LNCAP (cell line): ENCODE data around the gene OR10A5.

Experiments
- TF ChIP-seq, protein P1 (sequence below): fragments of 450-650 bp; IDR thresholded peaks from 2 replicates; pipeline ENCODE4 v1.5.1; 2017; ENCODE audit warnings: mild to moderate bottlenecking

The OR10A5 gene

DNA sequence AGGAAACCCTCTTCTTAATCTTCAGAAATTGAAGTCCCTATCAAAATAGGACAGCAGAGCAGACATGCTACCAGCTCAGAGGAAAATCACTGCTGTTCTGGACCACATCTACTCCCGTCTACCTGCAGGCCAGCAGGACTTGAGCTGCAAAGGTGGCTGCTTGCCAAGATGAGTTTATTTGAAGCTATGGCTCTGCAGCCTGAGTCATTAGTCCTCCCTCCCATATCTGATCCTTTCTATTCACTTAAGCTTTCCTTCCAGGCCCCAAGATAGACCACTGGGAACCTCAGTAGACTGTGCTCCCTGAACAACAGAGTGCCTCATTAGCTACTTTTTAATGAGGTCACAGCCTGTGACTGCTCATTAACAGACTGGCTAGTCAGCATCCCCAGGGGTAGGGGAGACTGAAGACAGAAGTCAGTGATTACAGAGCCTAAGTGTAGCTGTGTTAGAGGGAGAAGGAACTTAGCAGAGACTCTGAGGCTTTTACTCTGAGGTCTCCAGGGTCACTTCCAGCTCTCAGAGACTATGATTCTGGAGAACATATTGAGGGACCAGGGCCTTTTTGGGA is 10.6 kb downstream of the OR10A5 start:
- TF ChIP-seq, protein P1, sequence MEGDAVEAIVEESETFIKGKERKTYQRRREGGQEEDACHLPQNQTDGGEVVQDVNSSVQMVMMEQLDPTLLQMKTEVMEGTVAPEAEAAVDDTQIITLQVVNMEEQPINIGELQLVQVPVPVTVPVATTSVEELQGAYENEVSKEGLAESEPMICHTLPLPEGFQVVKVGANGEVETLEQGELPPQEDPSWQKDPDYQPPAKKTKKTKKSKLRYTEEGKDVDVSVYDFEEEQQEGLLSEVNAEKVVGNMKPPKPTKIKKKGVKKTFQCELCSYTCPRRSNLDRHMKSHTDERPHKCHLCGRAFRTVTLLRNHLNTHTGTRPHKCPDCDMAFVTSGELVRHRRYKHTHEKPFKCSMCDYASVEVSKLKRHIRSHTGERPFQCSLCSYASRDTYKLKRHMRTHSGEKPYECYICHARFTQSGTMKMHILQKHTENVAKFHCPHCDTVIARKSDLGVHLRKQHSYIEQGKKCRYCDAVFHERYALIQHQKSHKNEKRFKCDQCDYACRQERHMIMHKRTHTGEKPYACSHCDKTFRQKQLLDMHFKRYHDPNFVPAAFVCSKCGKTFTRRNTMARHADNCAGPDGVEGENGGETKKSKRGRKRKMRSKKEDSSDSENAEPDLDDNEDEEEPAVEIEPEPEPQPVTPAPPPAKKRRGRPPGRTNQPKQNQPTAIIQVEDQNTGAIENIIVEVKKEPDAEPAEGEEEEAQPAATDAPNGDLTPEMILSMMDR, result no peak

DNA sequence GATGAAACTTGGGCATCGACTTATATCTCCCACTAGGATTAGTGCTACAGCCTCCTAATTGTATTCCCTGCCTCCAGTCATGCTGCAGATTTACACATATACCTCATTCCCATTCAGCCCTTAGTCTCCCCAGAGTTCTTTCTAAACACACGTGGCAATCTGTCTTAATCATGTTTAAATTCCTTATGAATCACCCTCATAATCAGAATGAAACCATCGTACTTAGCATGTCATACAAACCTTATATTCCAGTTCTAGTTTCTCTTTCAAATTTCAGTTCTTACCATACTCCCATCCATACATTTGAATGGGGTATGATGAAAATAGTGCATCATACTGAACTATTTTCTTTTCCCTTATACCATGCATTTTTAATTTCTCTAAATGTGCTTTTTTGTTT is 11.4 kb downstream of the OR10A5 start:
- TF ChIP-seq, protein P1, result no peak

DNA sequence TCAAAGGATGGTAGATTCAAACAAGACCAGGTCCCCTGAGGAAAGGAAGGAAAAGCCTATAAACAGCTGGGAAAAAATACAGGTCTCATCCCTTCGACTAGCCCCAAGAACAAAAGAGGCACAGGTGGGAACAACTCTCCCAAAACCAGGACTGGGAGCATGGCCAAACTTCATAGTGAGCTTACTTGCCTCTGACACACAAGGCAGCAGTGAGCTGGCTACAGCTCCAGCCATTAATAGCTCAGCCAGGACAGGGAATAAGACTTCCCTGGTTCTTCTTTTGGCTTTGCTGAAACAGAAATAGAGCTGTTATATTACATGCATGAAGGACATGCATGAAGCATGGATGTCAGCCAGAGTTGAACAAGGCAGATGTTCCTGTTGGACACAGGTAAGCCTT is 17.5 kb downstream of the OR10A5 start, which contains the start of gene OR10A2:
Gene OR10A2, plus strand, starts transcription at position 97 of the 400 bp plus-strand sequence. CDS start 6,698 bp downstream, outside the sequence.
- TF ChIP-seq, protein P1, result no peak

DNA sequence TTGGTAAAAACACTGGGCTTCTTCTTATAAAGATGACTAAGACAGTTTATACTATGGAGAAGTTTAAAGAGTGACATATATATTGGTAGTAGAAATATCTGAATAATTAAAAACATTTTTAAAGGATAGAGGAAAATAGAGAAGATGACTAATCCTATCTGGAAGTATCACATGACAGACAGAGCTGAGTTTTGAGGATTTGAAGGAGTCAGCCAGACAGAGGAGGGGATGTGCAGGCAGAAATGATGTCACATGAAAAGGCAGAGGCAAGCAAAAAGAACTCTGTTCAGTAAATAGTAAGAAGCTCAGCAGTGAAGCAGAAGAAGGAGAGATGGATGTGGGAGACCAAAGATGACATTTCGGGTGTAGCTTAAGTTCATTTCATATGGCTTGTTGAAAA is 19.0 kb downstream of the OR10A5 start:
- TF ChIP-seq, protein P1, result no peak

DNA sequence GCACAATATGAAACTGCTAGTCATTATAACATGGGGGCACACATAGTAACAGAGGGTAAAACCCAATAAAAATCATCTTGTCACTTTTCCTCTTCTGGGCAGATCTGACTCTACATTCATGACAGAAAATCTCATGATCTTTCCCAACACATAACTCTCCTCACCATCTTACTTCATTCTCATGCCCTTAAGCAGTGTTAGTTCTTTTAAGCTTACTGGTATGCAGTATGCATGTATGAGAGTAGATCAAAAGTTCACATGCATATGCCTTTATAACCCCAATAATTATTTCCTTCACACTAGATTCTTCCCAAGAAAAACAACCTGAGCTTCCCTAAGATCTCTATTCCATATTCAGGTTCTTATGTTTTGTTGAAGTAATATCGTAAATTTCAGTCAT is 25.8 kb downstream of the OR10A5 start:
- TF ChIP-seq, protein P1, result no peak

DNA sequence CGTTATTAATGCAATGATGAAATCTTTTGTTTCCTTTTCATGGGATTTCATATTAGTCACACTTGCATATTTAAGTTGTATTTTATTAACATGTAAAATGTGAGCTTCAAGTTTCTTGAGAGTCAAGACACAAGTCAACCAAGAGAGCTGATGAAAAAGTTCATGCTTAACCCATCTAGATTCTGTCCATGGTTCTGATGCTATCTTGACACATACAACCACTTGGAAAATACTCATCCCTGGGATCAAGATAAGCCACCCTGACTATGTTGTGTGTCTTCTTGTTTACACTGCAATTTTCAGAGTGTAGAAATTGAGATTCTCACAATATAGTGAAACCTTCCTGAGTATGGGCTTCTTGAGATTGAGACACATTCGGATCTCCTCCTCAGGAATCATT is 30.3 kb downstream of the OR10A5 start:
- TF ChIP-seq, protein P1, result no peak

DNA sequence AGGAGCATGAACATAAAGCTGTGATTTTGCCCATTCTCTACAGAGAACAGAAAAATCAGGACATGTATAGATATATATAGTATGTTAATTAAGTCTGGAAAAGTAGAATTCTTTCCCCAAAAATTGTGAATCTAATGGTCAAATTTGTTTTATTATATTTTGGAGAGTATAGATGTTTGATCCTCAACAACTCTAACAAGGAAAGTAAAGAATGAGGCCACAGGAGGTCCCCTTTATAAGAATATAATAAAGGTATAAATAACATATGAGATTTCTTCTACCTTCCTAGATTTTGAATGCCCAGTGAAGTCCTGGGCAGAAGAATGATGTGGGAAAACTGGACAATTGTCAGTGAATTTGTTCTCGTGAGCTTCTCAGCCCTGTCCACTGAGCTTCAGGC is 30.8 kb downstream of the OR10A5 start, which contains the start of gene OR10A4:
Gene OR10A4, plus strand, starts transcription at position 301 of the 400 bp plus-strand sequence. Its CDS starts 23 bp downstream, at position 324.
- TF ChIP-seq, protein P1, result no peak

DNA sequence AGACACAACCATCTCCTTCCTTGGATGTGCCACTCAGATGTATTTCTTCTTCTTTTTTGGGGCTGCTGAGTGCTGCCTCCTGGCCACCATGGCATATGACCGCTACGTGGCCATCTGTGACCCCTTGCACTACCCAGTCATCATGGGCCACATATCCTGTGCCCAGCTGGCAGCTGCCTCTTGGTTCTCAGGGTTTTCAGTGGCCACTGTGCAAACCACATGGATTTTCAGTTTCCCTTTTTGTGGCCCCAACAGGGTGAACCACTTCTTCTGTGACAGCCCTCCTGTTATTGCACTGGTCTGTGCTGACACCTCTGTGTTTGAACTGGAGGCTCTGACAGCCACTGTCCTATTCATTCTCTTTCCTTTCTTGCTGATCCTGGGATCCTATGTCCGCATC is 31.4 kb downstream of the OR10A5 start:
- TF ChIP-seq, protein P1, result no peak
